Stimulated activated CD8-positive, alpha-beta memory T cell treated with anti-CD3 and anti-CD28 coated beads, Interleukin-12 subunit alpha, Interleukin-12 subunit beta, amount 100 ng/mL, for 24 hours (primary cell): ENCODE results near the gene TJP3.

ENCODE experiments used
- DNase-seq: peaks from one replicate; pipeline ENCODE4 v3.0.0-alpha.2; 2020; ENCODE audit errors: extremely low read depth

TJP3 gene

GRCh38 chr19:3671680-3672574, 36.3 kb upstream of the TJP3 start:
- DNase-seq, result no peak

- no peak for DNase-seq
Observed at GRCh38 chr19:3672575-3672948, 35.6 kb upstream of the TJP3 start.

DNA sequence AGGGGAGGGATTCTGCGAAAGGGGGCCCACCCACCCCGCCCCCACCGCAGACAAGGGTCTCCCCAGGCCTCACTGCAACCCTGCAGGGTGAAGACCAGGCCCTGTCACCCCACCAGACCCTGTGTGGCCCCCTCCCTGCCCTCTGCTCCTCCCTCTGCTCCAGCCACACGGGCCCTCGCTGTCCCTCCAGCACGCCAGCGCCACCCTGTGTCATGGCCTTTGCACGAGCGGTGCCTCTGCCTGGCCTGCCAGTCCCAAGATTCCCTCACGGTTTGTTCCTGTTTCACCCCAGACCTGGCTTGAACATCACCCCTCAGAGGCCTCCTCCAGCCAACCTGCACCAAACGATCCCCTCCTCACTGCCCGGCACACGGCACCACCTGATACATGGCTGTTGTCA, 35.2 kb upstream of the TJP3 start:
- DNase-seq, result no peak

GRCh38 chr19:3673506-3674439, 34.4 kb upstream of the TJP3 start:
- no peak for DNase-seq

DNA sequence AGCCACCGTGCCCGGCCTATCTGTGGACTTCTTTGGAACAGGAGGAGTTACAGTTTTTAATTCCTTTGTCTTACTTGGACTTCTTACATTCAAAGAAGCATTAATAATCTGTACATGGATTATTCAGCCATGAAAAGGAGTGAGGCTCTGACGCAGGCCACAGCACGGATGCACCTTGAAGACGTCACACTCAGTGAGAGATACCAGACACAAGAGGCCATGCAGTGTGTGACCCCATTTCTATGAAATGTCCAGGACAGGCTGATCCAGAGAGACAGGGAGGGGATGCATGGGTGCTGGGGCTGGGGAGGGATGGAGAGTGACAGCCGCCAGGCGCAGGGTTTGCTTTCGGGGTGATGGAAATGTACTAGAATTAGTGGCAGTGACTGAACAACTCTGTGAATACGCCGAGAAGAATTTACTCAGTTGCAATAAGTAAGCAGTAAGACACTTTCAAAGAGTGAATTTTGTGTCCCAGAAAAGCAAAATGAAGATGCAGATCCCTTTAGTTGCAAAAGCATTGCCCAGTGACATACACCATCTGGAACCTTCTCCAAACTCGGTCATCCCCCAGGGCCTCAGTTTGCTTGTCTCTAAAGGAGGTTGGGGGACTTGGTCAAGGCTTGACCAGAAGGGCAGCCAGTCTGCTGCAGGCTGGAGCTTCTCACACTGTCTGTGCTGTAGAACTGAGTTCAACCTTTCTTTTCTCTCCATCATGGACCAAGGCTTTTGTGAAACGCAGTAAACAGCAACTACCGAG, 33.2 kb upstream of the TJP3 start:
- no peak for DNase-seq

DNA sequence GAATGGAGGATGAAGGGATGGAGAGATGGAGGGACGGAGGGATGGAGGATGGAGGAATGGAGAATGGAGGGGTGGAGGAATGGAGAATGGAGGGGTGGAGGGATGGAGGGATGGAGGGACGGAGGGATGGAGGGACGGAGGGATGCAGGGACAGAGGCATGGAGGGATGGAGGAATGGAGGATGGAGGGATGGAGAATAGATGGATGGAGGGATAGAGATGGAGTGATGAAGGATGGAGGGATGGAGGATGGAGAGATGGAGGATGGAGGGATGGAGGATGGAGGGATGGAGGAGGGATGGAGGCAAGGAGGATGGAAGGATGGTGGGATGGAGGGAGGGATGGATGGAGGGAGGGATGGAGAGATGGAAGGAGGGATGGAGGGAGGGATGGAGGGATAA, 30.0 kb upstream of the TJP3 start:
- DNase-seq, result no peak

- DNase-seq, result no peak
Observed at GRCh38 chr19:3679138-3679537, 29.0 kb upstream of the TJP3 start.

DNA sequence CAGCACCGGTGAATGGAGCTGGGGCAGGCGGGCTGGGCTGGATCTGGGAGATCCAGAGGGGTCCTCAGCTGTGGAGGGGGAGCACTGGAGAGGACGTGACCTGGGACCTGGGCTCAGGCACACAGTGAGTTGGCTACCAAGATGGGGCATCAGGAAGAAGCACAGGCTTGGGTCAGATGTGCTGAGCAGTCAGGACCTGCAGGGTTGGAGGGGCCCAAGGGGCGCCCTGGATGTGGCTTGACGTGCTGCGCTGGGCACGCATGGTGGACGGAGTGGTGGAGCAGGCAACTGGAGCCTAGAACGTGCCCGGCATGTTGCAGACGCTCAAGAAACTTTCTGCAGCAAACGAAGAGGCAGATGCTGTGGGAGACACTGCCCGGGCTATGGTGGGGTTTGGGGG, 28.6 kb upstream of the TJP3 start:
- DNase-seq, result no peak

DNA sequence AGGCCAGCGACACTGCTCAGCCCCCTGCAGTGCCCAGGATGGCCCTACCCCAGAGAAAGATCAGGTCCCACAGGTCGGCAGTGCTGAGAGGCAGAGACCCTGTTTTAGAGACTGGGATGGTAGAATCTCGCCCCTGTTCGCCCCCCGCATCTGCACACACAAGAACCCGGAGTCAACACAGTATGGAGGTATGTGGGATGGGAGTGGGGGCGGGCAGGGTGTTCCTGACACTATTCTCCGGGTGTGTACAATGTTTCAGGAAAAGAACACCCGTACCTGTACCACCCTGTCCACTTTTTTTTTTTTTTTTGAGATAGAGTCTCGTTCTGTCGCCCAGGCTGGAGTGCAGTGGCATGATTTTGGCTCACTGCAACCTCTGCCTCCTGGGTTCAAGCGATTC, 27.2 kb upstream of the TJP3 start:
- no peak for DNase-seq

DNA sequence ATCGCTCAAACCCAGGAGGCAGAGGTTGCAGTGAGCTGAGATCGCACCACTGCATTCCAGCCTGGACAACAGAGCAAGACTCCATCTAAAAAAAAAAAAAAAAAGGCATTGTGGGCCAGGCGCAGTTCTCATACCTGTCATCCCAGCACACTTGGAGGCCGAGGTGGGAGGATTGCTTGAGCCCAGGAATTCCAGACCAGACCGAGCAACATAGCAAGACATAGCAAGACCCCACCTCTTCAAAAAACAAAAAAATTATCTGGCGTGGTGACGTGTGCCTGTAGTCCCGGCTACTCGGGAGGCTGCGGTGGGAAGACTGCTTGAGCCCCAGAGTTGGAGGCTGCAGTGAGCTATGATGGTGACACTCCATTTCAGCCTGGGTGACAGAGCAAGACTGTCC, 25.9 kb upstream of the TJP3 start:
- DNase-seq, result no peak

- DNase-seq, result no peak
Observed at GRCh38 chr19:3682741-3683404, 25.3 kb upstream of the TJP3 start.

GRCh38 chr19:3683405-3684053, 24.7 kb upstream of the TJP3 start:
- no peak for DNase-seq

DNA sequence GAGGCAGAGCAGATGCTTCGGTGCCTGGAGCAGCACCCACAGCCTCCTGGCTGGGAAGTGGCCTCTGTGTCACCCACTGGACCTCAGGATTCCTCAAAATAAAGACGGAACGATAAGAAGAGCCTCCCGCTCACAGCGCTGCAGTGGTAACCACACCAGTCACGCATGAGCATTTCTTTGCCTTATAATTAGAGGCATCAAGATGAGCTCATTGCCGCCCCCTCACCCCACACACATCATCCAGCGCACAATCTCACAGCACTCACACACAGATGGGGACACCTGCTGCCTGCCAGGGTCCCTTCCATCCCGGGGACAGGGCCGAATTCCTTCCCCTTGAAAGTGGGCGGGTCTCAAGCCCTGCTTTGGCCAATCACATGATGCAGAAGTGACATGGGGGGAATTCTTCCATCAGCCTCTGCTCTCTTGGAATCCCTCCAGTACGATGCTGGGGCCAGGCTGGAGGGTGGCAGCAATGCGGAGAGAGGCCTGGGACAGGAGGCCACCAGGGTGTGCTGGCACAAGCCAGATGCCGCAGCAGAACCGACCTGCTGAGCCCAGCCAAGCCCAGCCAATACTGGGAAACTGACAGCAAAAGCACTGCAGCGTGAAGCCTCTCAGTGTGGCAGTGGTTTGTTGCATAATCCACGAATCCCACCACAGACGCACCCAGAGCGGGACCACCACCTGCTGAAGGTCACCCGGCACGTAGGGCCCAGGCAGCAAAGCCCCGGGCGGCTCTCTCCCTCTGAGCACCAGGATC, 23.9 kb upstream of the TJP3 start:
- DNase-seq, result no peak

- DNase-seq, result no peak
Observed at GRCh38 chr19:3684817-3685410, 23.3 kb upstream of the TJP3 start.

DNA sequence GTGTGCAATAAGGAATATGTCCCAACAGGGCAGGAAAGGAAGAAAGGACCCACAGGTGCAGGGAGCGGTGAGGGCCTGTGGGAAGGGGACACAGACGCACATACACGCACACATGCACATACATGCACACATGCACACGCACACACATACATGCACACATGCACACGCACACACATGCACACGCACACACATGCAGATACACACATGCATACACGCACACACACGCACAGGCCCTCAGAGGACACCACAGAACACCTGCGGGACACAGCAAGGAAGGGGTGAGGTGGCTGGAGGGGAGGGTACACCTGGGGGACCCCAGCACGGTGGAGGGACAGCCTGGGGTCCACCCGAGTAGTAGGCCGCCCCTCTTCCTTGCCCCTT, 20.8 kb upstream of the TJP3 start:
- DNase-seq, result no peak

GRCh38 chr19:3687774-3688706, 20.1 kb upstream of the TJP3 start:
- no peak for DNase-seq

- no peak for DNase-seq
Observed at GRCh38 chr19:3690551-3691371, 17.4 kb upstream of the TJP3 start.

GRCh38 chr19:3691372-3691716, 16.8 kb upstream of the TJP3 start:
- DNase-seq, result no peak
